Mesenchymal stem cell (in vitro differentiated cells and primary cell): ENCODE measurements around the gene PAX8.

ENCODE experiments used
- DNase-seq: peaks from one replicate; pipeline ENCODE4 v3.0.0-alpha.2; 2013
- H2AFZ ChIP-seq: one replicate; pipeline ENCODE4 v1.6.1; 2013; ENCODE audit warnings: low read depth, mild to moderate bottlenecking, control low read depth, inconsistent platforms, low read length, moderate library complexity
- H2AK5ac ChIP-seq: 2 replicates; pipeline ENCODE4 v1.6.1; 2013; ENCODE audit warnings: low read length, moderate library complexity, mild to moderate bottlenecking, inconsistent platforms; ENCODE audit not compliant: severe bottlenecking
- H2BK120ac ChIP-seq: one replicate; pipeline ENCODE4 v1.6.1; 2013; ENCODE audit warnings: low read depth, mild to moderate bottlenecking, inconsistent platforms, low read length, moderate library complexity
- H2BK12ac ChIP-seq, 2 experiments: one replicate each; pipeline ENCODE4 v1.6.1; 2013; ENCODE audit warnings: inconsistent platforms in 2 of 2, low read length in 2 of 2, mild to moderate bottlenecking in 2 of 2, moderate library complexity in 2 of 2, control low read depth in 1 of 2
- H2BK15ac ChIP-seq: one replicate; pipeline ENCODE4 v1.6.1; 2013; ENCODE audit warnings: mild to moderate bottlenecking, low read depth, inconsistent platforms; ENCODE audit not compliant: poor library complexity, severe bottlenecking
- H2BK5ac ChIP-seq: 2 replicates; pipeline ENCODE4 v1.6.1; 2013; ENCODE audit warnings: low read depth, mild to moderate bottlenecking, low read length, control low read depth, inconsistent platforms; ENCODE audit not compliant: poor library complexity, severe bottlenecking
- H3K14ac ChIP-seq, 2 experiments: one replicate each; pipeline ENCODE4 v1.6.1; 2013; ENCODE audit warnings: inconsistent platforms in 2 of 2, low read length in 2 of 2, control low read depth in 1 of 2, mild to moderate bottlenecking in 1 of 2, moderate library complexity in 1 of 2
- H3K18ac ChIP-seq, 2 experiments: one replicate each; pipeline ENCODE4 v1.6.1; 2013; ENCODE audit warnings: inconsistent platforms in 2 of 2, low read length in 2 of 2, control low read depth in 1 of 2, low read depth in 1 of 2, mild to moderate bottlenecking in 1 of 2
- H3K23ac ChIP-seq, 2 experiments: one replicate each; pipeline ENCODE4 v1.6.1; 2013; ENCODE audit warnings: inconsistent platforms in 2 of 2, low read length in 2 of 2, mild to moderate bottlenecking in 2 of 2, moderate library complexity in 2 of 2, control low read depth in 1 of 2
- H3K27ac ChIP-seq: 2 replicates; pipeline ENCODE4 v1.5.1; 2013; ENCODE audit warnings: mild to moderate bottlenecking, moderate library complexity, low read length, control low read depth, inconsistent platforms; ENCODE audit not compliant: poor library complexity, severe bottlenecking
- H3K27me3 ChIP-seq, 2 experiments: 2 replicates each; pipeline versions ENCODE4 v1.6.1 to v1.7.0; 2013; ENCODE audit warnings: low read length in 2 of 2, mild to moderate bottlenecking in 2 of 2, moderate library complexity in 2 of 2, control low read depth in 1 of 2, inconsistent platforms in 1 of 2; ENCODE audit not compliant: control insufficient read depth in 1 of 2, insufficient read depth in 1 of 2
- H3K36me3 ChIP-seq, 2 experiments: 2 replicates each; pipeline versions ENCODE4 v1.6.1 to v1.7.0; 2013; ENCODE audit warnings: low read length in 2 of 2, control low read depth in 1 of 2, inconsistent platforms in 1 of 2, low read depth in 1 of 2, mild to moderate bottlenecking in 1 of 2; ENCODE audit not compliant: insufficient read depth in 2 of 2, control insufficient read depth in 1 of 2
- H3K4ac ChIP-seq, 2 experiments: one replicate each; pipeline ENCODE4 v1.6.1; 2013; ENCODE audit warnings: inconsistent platforms in 2 of 2, low read length in 2 of 2, mild to moderate bottlenecking in 2 of 2, moderate library complexity in 2 of 2, control low read depth in 1 of 2, low read depth in 1 of 2
- H3K4me1 ChIP-seq: 2 replicates; pipeline ENCODE4 v1.6.1; 2013; ENCODE audit warnings: low read depth, low read length, control low read depth; ENCODE audit not compliant: control insufficient read depth, insufficient read depth
- H3K4me2 ChIP-seq: 2 replicates; pipeline ENCODE4 v1.6.1; 2013; ENCODE audit warnings: low read length, mild to moderate bottlenecking, inconsistent platforms; ENCODE audit not compliant: poor library complexity, severe bottlenecking
- H3K4me3 ChIP-seq, 2 experiments: 2 replicates each; pipeline versions ENCODE4 v1.5.1 to v1.7.0; 2013; ENCODE audit warnings: low read length in 2 of 2, mild to moderate bottlenecking in 2 of 2, control low read depth in 1 of 2, low read depth in 1 of 2; ENCODE audit not compliant: insufficient read depth in 1 of 2
- H3K79me1 ChIP-seq: replicated peaks from 2 replicates; pipeline ENCODE4 v1.6.1; 2013; ENCODE audit warnings: mild to moderate bottlenecking, control low read depth, low read length, inconsistent platforms; ENCODE audit not compliant: poor library complexity, severe bottlenecking
- H3K9ac ChIP-seq: 2 replicates; pipeline ENCODE4 v1.7.0; 2013; ENCODE audit warnings: mild to moderate bottlenecking, low read length, moderate library complexity
- H3K9me3 ChIP-seq: 2 replicates; pipeline ENCODE4 v1.7.0; 2013; ENCODE audit warnings: mild to moderate bottlenecking, low read length; ENCODE audit not compliant: control insufficient read depth
- H4K8ac ChIP-seq: one replicate; pipeline ENCODE4 v1.6.1; 2013; ENCODE audit warnings: inconsistent platforms, mild to moderate bottlenecking, low read length, moderate library complexity
- H4K91ac ChIP-seq: one replicate; pipeline ENCODE4 v1.6.1; 2013; ENCODE audit warnings: mild to moderate bottlenecking, low read length, inconsistent platforms
- WGBS: methylation state at CpG from one replicate; pipeline ENCODE4 v1.1.7; 2013; ENCODE audit warnings: mixed read lengths; 5-methylcytosine and 5-hydroxymethylcytosine counted together

The PAX8 gene

GRCh38 chr2:113207021-113207420 lies 71.7 kb downstream of the PAX8 start:
- Histone ChIP-seq H3K36me3 (peaks cover 0 to 3% of the 10 kb centered on the region in 2 experiments), H3K9me3 (no peaks in the 10 kb centered on the region), H3K4me1 (peaks cover 39% of the 10 kb centered on the region), H3K79me1 (peaks cover 5% of the 10 kb centered on the region), H3K4me3 (no peak overlapping the region), H2AK5ac (peak overlapping the region; percentile 66), H2AFZ (no peak overlapping the region), H4K91ac (no peak overlapping the region), H3K18ac (no peak overlapping the region), H3K4ac (no peak overlapping the region), H4K8ac (no peak overlapping the region), H2BK15ac (no peak overlapping the region), H3K4me2 (no peak overlapping the region), H3K27me3 (no peaks in the 10 kb centered on the region), H3K14ac (no peak overlapping the region), H2BK120ac (no peak overlapping the region), H3K9ac (no peak overlapping the region), H3K23ac (no peak overlapping the region), H2BK12ac (no peak overlapping the region), H3K27ac (no peak overlapping the region), H2BK5ac (no peak overlapping the region)
- DNase-seq: no peak
- 100% methylated on average over 1 of the region's 2 CpGs for WGBS

- Histone ChIP-seq H3K4ac (no peak overlapping the region), H4K8ac (no peak overlapping the region), H3K4me1 (peaks cover 42% of the 10 kb centered on the region), H2BK12ac (no peak overlapping the region), H3K4me2 (no peak overlapping the region), H2BK15ac (no peak overlapping the region), H2AFZ (no peak overlapping the region), H3K27me3 (no peaks in the 10 kb centered on the region), H3K9me3 (no peaks in the 10 kb centered on the region), H3K14ac (no peak overlapping the region), H4K91ac (no peak overlapping the region), H3K23ac (no peak overlapping the region), H3K9ac (no peak overlapping the region), H3K79me1 (peaks cover 5% of the 10 kb centered on the region), H3K27ac (no peak overlapping the region), H3K18ac (no peak overlapping the region), H2BK5ac (no peak overlapping the region), H2BK120ac (no peak overlapping the region), H2AK5ac (peak overlapping the region; percentile 1), H3K36me3 (peaks cover 0 to 7% of the 10 kb centered on the region in 2 experiments), H3K4me3 (no peak overlapping the region)
- WGBS: 82% methylated on average over 6 of the region's 6 CpGs
- no peak for DNase-seq
Measured at GRCh38 chr2:113206251-113206650, 72.5 kb downstream of the PAX8 start.

GRCh38 chr2:113203901-113204519 lies 74.7 kb downstream of the PAX8 start:
- no peak overlapping the region for H4K8ac ChIP-seq
- H2BK120ac ChIP-seq: no peak overlapping the region
- no peaks in the 10 kb centered on the region for H3K27me3 ChIP-seq
- H2BK15ac ChIP-seq: no peak overlapping the region
- H3K4me1 ChIP-seq: peaks cover 38% of the 10 kb centered on the region
- H3K14ac ChIP-seq: no peak overlapping the region
- no peaks in the 10 kb centered on the region for H3K9me3 ChIP-seq
- WGBS: 40% methylated on average over 5 of the region's 5 CpGs
- H3K79me1 ChIP-seq: peaks cover 5% of the 10 kb centered on the region
- H2BK5ac ChIP-seq: no peak overlapping the region
- no peak overlapping the region for H2AFZ ChIP-seq
- H3K18ac ChIP-seq: no peak overlapping the region
- no peak overlapping the region for H3K23ac ChIP-seq
- DNase-seq: peak; percentile 67
- H4K91ac ChIP-seq: no peak overlapping the region
- H3K4me3 ChIP-seq: no peak overlapping the region
- H2AK5ac ChIP-seq: peak overlapping the region; percentile 50
- no peak overlapping the region for H3K4me2 ChIP-seq
- H3K27ac ChIP-seq: peak overlapping the region; percentile 34
- peak overlapping the region; percentile 47 for H3K9ac ChIP-seq
- H2BK12ac ChIP-seq: no peak overlapping the region
- H3K4ac ChIP-seq: no peak overlapping the region
- H3K36me3 ChIP-seq: peaks cover 0 to 14% of the 10 kb centered on the region in 2 experiments

- Histone ChIP-seq H3K27ac (peak overlapping the region; percentile 83), H3K4me2 (no peak overlapping the region), H3K79me1 (peaks cover 5% of the 10 kb centered on the region), H3K4me3 (no peak overlapping the region), H3K4me1 (peaks cover 40% of the 10 kb centered on the region), H3K9ac (peak overlapping the region; percentile 19), H2BK5ac (no peak overlapping the region), H3K4ac (no peak overlapping the region), H3K36me3 (peaks cover 0 to 14% of the 10 kb centered on the region in 2 experiments), H2AK5ac (peak overlapping the region; percentile 79), H3K9me3 (no peaks in the 10 kb centered on the region), H2BK15ac (no peak overlapping the region), H2BK120ac (no peak overlapping the region), H3K27me3 (no peaks in the 10 kb centered on the region), H3K14ac (no peak overlapping the region), H3K18ac (no peak overlapping the region), H4K8ac (no peak overlapping the region), H4K91ac (no peak overlapping the region), H2BK12ac (no peak overlapping the region), H2AFZ (no peak overlapping the region), H3K23ac (no peak overlapping the region)
- DNase-seq: no peak
Measured at GRCh38 chr2:113203217-113203530, 75.5 kb downstream of the PAX8 start.
